D341Med (cell line): ENCODE measurements around the gene BSDC1.
A peak's percentile ranks its signal among the peaks of the same experiment; 100 is the strongest.

Source experiments
- DNase-seq: peaks from one replicate; pipeline ENCODE4 v3.0.0; 2012; ENCODE audit warnings: low spot score

Gene BSDC1

DNA sequence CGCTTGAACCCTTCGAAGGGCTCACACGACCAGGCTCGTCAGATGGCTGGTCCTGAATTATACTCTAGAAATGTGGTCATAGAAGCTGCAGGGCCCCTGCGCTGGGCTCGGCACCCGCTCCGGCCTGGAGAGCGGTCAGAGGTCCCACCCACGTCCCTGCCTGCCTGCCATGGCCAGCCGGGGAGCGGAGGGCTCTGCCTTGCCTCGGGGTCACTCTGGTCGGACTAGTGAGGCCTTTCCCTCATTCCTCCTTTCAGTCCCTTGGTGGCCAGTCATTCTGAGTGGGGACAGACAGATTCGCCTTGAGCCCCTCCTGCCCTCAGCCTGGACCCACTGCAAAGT is 57.7 kb downstream of the BSDC1 start:
- DNase-seq, result no peak

- DNase-seq, result peak; percentile 93
These were observed 58.3 kb downstream of the BSDC1 start, which contains the start of gene MARCKSL1 for GRCh38 chr1:32335790-32336590. MARCKSL1 (minus strand) TSS chr1:32336233; CDS start chr1:32336033, 200 bp downstream.

GRCh38 chr1:32335535-32335789 is 58.8 kb downstream of the BSDC1 start:
- DNase-seq, result peak; percentile 62

DNA sequence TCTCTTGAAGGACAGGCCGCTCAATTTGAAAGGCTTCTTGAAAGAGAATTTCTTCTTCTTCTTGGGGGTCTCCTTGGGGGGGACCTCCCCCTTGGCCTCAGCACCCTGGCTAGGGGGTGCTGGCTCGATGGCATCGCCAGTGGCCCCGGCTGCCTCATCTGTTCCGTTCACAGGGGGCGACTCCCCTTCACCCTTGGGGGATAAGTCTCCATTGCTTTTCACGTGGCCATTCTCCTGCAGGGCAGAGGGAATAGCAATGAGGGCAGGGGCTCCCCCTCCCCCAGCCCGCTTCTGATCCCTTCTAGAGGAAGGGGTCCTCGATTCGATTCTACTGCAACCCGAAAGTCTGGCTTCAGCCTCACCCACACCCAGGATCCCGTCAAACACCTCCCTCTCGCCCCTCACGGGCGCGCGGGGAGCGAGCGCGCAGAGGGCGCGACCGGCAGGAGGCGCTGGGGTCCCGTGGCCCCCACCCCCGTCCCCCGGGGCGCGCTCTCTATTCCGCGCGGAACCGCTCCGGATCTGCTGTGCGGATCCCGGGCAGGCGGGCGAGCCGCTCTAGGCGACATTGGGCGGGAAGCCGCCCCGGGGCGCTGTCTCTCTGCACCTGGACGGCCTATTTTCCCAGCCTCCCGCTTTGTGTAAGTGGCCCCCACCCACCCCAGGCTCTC is 59.2 kb downstream of the BSDC1 start:
- DNase-seq, result peak; percentile 89

DNA sequence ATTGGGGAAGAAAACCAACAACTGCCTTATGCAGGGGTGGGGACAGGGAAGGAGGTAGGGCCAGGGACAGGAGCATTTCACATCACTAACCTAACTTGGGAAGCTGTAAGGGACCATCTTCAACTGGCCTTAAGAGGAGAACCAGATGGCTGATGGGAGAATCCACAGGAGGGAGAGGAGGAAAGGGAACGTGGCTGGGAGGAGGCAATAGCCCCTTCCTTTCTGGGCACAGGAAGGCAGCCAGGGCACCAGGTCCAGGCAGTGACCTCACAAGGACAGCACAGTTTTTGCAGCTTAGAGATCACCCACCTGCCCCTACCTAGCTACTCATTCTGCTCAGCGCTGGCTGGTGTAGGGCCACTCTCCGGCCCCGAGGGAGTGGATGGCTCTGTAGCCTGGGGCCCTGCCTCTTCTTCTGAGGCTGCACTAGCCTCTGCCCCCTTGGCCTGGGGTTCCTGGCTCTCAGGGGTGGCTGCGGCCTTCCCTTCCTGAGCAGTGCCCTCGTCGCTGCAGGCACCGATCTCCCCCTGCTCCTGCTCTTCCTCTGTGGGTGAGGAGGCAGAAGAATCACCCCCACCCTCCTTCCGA is 59.9 kb downstream of the BSDC1 start:
- no peak for DNase-seq

- DNase-seq, result no peak
These were observed 60.8 kb downstream of the BSDC1 start for GRCh38 chr1:32333251-32333963.

DNA sequence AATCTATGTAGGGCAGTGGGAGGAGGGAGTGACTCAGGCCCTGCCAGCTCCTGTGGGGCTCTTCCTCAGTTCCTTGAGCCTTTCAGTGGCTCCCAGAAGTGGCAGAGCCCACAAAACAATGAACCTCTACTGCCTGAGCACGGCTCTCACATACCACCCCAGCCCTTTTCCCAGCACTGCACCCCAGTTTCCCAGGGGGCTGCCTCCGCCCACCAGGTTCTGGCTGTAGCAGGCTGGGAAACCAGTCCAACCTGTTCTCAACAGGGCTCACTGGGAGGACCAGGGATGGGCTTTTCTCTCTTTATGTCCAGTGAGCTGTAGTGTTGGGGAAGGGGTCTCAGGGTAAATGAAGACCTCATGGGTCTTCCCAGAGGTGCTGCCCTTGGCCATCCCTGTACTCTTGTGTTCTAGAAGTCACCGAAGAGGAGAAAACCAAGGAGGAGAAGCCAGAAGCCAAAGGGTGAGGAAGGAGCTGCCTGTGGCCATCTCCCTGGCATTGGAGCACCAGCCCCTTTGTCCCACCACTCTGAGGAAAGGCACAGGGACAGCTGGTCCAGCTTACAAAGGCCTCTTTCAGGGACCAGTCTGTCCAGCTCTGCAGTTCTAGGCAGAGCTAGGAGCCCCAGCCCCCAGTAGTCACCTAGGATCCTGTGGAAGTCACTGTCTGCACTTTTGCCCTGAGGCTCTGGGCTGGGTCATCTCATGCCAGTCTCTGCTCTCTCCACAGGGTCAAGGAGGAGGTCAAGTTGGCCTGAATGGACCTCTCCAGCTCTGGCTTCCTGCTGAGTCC is 61.8 kb downstream of the BSDC1 start:
- no peak for DNase-seq

GRCh38 chr1:32331549-32331948 is 62.7 kb downstream of the BSDC1 start:
- no peak for DNase-seq

- DNase-seq, result no peak
These were observed 63.6 kb downstream of the BSDC1 start for GRCh38 chr1:32330558-32331151.

GRCh38 chr1:32329931-32330466 is 64.2 kb downstream of the BSDC1 start:
- no peak for DNase-seq

DNA sequence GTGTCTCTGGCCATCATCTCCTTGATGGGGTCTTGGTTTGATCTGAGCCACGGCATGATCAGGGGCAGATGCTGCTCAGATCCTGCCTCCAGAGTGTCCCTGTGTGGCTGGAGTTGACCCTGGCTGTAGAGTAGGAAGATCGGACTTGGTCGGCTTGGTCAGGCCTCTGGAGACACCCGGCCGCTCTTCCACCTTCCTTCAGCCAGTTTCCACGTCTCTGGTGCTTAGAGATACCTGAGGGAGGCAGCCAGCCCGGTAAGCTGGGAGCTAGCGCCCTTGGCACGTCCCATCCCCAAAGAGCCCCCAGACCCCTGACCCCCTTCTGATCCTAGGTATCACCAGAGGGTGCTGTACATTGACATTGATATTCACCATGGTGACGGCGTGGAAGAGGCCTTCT is 67.0 kb downstream of the BSDC1 start:
- DNase-seq, result no peak

GRCh38 chr1:32321712-32322291 is 72.4 kb downstream of the BSDC1 start:
- no peak for DNase-seq

DNA sequence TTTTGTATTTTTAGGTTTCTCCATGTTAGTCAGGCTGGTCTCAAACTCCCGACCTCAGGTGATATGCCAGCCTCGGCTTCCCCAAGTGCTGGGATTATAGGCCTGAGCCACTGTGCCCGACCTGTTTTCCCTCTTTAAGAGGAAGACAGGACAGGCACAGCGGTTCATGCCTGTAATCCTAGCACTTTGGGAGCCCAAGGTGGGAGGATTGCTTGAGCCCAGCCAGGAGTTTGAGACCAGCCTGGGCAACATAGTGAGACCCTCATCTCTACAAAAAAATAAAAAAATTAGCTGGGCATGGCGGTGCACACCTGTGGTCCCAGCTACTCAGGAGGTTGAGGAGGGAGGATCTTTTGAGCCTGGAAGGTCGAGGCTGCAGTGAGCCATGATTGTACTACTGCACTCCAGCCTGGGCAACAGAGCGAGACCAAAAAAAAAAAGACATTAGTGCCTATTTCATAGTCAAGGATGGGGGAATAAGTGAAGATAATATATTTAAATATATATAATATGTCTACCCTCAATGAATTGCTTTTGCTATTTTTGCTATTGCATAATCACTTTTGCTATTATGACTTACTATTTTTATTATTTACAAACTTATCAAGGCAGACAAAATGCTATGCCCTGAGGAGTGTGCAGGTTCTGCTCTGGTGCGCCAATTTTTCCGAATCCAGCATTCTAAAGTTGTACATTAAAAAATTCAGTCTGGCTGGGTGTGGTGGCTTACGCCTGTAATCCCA is 75.9 kb downstream of the BSDC1 start:
- DNase-seq, result no peak

DNA sequence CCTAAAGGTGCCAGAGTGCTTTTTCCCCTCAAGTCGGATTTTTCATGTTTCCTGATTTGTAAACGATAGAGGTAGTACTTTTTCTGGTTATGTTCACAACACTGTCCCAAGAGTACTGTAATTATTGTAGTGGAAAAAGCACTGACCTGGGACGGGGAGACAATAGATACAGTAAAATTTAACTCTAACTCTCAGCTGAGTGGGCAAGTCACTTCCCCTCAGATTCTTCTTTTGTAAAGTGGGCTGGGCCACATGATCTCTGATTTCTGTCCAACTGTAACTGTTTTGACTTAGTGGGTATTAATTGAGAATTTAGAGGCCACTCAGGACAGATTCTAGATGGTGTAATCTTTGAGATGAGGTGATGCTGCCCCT is 77.4 kb downstream of the BSDC1 start:
- no peak for DNase-seq
